Heart right ventricle (tissue), 16 donors: ENCODE measurements around the gene MAP3K20. TPM values are rescaled to one million over a fixed set of nuclear protein-coding genes. Genes with fewer than 3 reads are reported as not detected.

ENCODE experiments used
- ATAC-seq, 8 donors: fragments of 200-7000 bp; cut with Tn5 transposase; one replicate each; pipeline ENCODE4 v1.9.1; 2020; ENCODE audit warnings: mild to moderate bottlenecking in 8 of 8, moderate library complexity in 8 of 8, moderate number of reproducible peaks in 1 of 8
- DNase-seq, 2 donors: peaks; one replicate each; pipeline ENCODE4 v3.0.0-alpha.2; 2020
- H3K27ac ChIP-seq, 10 donors: fragments of 200-600 bp; sonication (generic) in 2 of 10; one replicate each; pipeline versions ENCODE4 v1.5.0 to v1.8.0; 2020 to 2022; ENCODE audit warnings: mild to moderate bottlenecking in 3 of 10
- H3K27me3 ChIP-seq, 7 donors: fragments of 200-600 bp; one replicate each; pipeline ENCODE4 v1.8.0; 2021 to 2022; ENCODE audit warnings: mild to moderate bottlenecking in 2 of 7
- H3K36me3 ChIP-seq, 9 donors: fragments of 200-600 bp; sonication (generic) in 1 of 9; one replicate each; pipeline versions ENCODE4 v1.5.0 to v1.8.0; 2020 to 2022; ENCODE audit warnings: mild to moderate bottlenecking in 2 of 9
- H3K4me1 ChIP-seq, 9 donors: fragments of 200-600 bp; sonication (generic) in 1 of 9; one replicate each; pipeline versions ENCODE4 v1.5.0 to v1.8.0; 2020 to 2022; ENCODE audit warnings: mild to moderate bottlenecking in 4 of 9
- H3K4me3 ChIP-seq, 10 donors: fragments of 200-600 bp; sonication (generic) in 2 of 10; one replicate each; pipeline versions ENCODE4 v1.5.0 to v1.8.0; 2020 to 2022; ENCODE audit warnings: mild to moderate bottlenecking in 7 of 10, moderate library complexity in 2 of 10
- H3K9me3 ChIP-seq, 11 donors: fragments of 200-600 bp in 10 of 11; sonication (generic) in 2 of 11; one replicate each; pipeline versions ENCODE4 v1.5.0 to v1.8.0; 2013 to 2022; ENCODE audit warnings: mild to moderate bottlenecking in 2 of 11, control low read depth in 1 of 11, moderate library complexity in 1 of 11
- WGBS, 2 donors: extraction: QIAGEN DNeasy Blood & Tissue Kit; methylation state at CpG; one replicate each; pipeline ENCODE4 v1.1.7; 2013; ENCODE audit warnings: inconsistent platforms in 1 of 2; 5-methylcytosine and 5-hydroxymethylcytosine counted together
- intact Hi-C, 10 donors: fragments of 100-400 bp; cut with DNase I; formaldehyde crosslinking; loops; one replicate each; pipeline versions ENCODE4 v1.11.1 to v1.14.2; 2022
- polyA plus RNA-seq, 2 donors: library from polyadenylated mRNA; stranded (reverse); fragments of 200-250 nt; gene quantifications; one replicate each; pipeline ENCODE4 v1.2.3, GENCODE V29; 2013
- total RNA-seq, 10 donors: library from RNA; stranded (reverse); fragmentation: NEBNext Ultra II Directional in 3 of 10; extraction: Animal tissue kit (Norgen Biotek cat#: 25700) in 3 of 10; gene quantifications; one replicate each; pipeline versions ENCODE4 v1.2.1 to v1.2.4, GENCODE V29; 2021 to 2023
- TF ChIP-seq, protein P1 (sequence below), 9 donors: fragments of 200-600 bp; sonication (generic) in 2 of 9; IDR thresholded peaks; one replicate each; pipeline versions ENCODE4 v1.5.0 to v1.8.0; 2021 to 2022; ENCODE audit warnings: antibody characterized with exemption in 9 of 9, mild to moderate bottlenecking in 5 of 9, moderate library complexity in 1 of 9
- donor health status: Arrhythmogenic right ventricular cardiomyopathy.
- donor health status: ischemic (EF 13 %, LVEDD 7.1; RV severe dilation, severe dysfunction).
- donor health status: healthy with polysubstance abuse.
- donor health status: DM: no; HTN: yes; CAD: no.
- donor health status: DM: no; HTN: no; CAD: no.
- donor health status: ischemic (EF 25% LVEDD 6.9; RV normal size, moderate dysfunction).
- donor health status: ischemic (EF 25% LVEDD 5.7; RV mildly dilated, moderate dysfunction).
- donor health status: healthy.
- donor health status: DM: yes; HTN: yes; CAD: no.
- donor health status: Ischemic cardiomyopathy.
- donor health status: ischemic (EF 35%, LVEDD 5.7; RV mildly dilated, moderate dysfunction).
- donor health status: nonischemic (EF 11% LVEDD 7.7; RV severe dilation, severe dysfunction).
- donor health status: DM: yes; HTN: yes; CAD: no.
- donor health status: PGD.
- donor health status: ischemic (EF 29% LVEDD 5.4; RV normal size, mild dysfunction).
- donor health status: nonischemic (EF 23%, LVEDD 6.1; RV moderate dilation, normal function).

MAP3K20 gene
- total and polyA plus RNA-seq, 12 donors = 63.2 to 560 (median 420) TPM

DNA sequence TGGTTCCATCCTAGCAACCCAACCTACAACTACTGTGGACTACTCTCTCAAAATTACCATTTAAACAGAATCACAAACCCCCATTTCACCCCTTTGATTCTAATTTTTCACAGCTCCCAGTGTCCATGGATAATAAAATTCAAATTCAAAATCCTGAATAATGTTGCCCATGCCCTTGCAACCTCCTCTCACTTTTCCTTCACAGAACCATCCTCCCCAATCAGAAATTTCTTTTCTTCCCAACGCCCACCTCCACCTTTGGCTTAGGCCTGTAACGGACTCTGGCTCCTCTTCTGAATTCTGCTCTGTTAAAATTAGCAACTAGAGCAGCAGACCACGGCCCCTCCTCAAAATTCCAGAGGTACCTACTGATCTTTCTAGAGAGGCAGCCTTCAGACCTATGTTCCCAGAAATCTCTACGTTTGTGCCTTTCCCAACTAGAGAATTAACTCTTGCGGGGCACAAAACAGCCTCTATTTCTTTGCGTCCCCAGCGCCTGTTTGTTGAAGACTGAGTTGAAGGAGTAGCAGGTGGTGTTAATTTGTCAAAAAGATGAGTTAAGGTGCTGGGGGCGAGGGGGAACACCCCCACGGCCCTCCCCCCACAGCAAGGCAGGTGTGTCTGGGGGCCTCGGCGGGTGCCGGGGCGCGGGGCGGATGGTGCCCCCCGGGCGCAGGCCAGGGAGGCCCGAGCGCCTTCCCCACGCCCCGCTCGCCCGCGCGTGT lies 428 bp upstream of the MAP3K20 start:
- H3K27ac ChIP-seq = peak overlapping the region; percentile 96 to 98 (median 97)
- TF ChIP-seq, protein P1, sequence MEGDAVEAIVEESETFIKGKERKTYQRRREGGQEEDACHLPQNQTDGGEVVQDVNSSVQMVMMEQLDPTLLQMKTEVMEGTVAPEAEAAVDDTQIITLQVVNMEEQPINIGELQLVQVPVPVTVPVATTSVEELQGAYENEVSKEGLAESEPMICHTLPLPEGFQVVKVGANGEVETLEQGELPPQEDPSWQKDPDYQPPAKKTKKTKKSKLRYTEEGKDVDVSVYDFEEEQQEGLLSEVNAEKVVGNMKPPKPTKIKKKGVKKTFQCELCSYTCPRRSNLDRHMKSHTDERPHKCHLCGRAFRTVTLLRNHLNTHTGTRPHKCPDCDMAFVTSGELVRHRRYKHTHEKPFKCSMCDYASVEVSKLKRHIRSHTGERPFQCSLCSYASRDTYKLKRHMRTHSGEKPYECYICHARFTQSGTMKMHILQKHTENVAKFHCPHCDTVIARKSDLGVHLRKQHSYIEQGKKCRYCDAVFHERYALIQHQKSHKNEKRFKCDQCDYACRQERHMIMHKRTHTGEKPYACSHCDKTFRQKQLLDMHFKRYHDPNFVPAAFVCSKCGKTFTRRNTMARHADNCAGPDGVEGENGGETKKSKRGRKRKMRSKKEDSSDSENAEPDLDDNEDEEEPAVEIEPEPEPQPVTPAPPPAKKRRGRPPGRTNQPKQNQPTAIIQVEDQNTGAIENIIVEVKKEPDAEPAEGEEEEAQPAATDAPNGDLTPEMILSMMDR (IDR thresholded peaks at IDR 0.05) = peak in 2 of 9 donors; percentile 23 to 52
- no peaks in the 10 kb centered on the region for H3K36me3 ChIP-seq
- intact Hi-C loops = loop anchor here in 5 of 10 donors (2.0 to 5.0 kb wide), 7 partner anchors 38 to 137 kb away; no protein-coding TSS in a partner anchor
- no peaks in the 10 kb centered on the region for H3K27me3 ChIP-seq
- ATAC-seq (no peak), DNase-seq (no peak)
- H3K9me3 ChIP-seq = no peaks in the 10 kb centered on the region
- peaks cover 0 to 57% (median 28%) of the 10 kb centered on the region in 9 donors for H3K4me1 ChIP-seq
- WGBS, 2 donors = 8 to 11% methylated on average over 16 to 25 of the region's 25 CpGs
- H3K4me3 ChIP-seq = peak overlapping the region; percentile 62 to 91 (median 83)

DNA sequence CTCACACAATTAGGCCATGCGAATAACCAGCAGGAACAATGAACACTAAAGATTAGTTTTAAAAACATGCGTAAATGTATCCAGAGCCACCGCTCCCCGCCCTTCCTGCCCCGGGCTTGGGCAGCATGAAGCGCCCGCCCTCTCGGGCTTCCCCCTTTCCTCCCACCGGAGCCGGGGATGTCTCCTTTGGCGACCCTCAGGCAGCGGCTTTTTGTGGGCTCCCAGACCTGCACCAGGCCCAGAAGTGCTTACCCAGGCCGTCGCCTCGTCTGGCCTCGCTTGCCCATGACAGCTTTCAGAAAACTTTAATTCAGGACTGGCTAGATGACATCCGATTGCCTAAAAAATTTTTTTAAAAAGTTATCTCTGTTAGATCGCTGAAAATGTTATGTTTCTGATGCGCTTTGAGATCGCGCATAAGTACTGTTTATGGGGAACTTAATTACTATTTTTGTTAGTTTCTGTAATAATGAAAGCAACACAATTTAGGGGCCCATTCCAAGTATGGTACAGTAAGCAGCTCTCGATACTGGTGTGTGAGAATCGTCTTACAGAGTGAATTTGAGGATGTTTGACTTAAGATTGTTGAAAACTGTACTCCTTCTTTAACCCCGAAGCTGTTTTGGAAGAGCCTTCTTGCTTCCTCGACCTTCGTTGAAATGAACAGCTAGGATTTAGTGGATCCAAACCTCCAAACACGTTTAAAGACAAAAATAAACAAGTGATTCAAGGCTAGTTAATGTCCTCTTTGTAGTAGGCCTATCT lies 1.1 kb downstream of the MAP3K20 start:
- Histone ChIP-seq H3K27ac (peak overlapping the region; percentile 96 to 98 (median 97)), H3K4me1 (peaks cover 0 to 57% (median 28%) of the 10 kb centered on the region in 9 donors), H3K36me3 (no peaks in the 10 kb centered on the region), H3K27me3 (no peaks in the 10 kb centered on the region), H3K4me3 (peak overlapping the region; percentile 62 to 91 (median 83)), H3K9me3 (no peaks in the 10 kb centered on the region)
- ATAC-seq (peak; percentile 36 to 69 (median 56)), DNase-seq (peak; percentile 50 to 56)
- intact Hi-C loops = loop anchor here in 5 of 10 donors (2.0 to 5.0 kb wide), 6 partner anchors 39 to 136 kb away; no protein-coding TSS in a partner anchor
- WGBS, 2 donors = 1% methylated on average over 27 of the region's 27 CpGs
- TF ChIP-seq, protein P1 (IDR thresholded peaks at IDR 0.05) = no peak

GRCh38 chr2:173077506-173078177 lies 2.0 kb downstream of the MAP3K20 start:
- TF ChIP-seq, protein P1 (IDR thresholded peaks at IDR 0.05) = no peak
- DNase-seq (no peak), ATAC-seq (peak in 1 of 8 donors; percentile 26)
- Histone ChIP-seq H3K4me3 (peak overlapping the region in 9 of 10 donors; percentile 76 to 91 (median 83)), H3K4me1 (peaks cover 0 to 59% (median 28%) of the 10 kb centered on the region in 9 donors), H3K27ac (peak overlapping the region; percentile 96 to 98 (median 97)), H3K27me3 (no peaks in the 10 kb centered on the region), H3K9me3 (no peaks in the 10 kb centered on the region), H3K36me3 (no peaks in the 10 kb centered on the region)
- intact Hi-C loops = loop anchor here in 5 of 10 donors (2.0 to 5.0 kb wide), 6 partner anchors 40 to 135 kb away; no protein-coding TSS in a partner anchor
- WGBS, 2 donors = 28 to 38% methylated on average over 5 of the region's 5 CpGs

DNA sequence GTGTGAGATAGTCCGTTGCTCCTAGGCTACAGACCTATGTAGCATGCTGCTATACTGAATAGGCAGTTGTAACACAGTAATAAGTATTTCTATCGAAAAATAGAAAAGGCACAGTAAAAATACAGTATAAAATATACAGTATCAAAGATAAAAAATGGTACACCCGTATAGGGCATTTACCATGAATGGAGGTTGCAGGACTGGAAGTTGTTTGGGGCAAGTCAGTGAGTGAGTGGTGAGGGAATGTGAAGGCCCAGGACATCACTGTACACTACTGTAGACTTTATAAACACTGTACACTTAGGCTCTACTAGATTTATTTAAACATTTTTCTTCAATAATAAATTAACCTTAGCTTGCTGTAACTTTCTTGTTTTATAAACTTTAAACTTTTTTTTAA lies 3.5 kb downstream of the MAP3K20 start:
- TF ChIP-seq, protein P1 (IDR thresholded peaks at IDR 0.05) = no peak
- Histone ChIP-seq H3K4me1 (peaks cover 0 to 59% (median 38%) of the 10 kb centered on the region in 9 donors), H3K27me3 (no peaks in the 10 kb centered on the region), H3K4me3 (no peak overlapping the region), H3K36me3 (no peaks in the 10 kb centered on the region), H3K27ac (peak overlapping the region in 6 of 10 donors; percentile 96 to 98 (median 97)), H3K9me3 (no peaks in the 10 kb centered on the region)
- DNase-seq = no peak
- intact Hi-C loops = loop anchor here in 3 of 10 donors (5.0 kb wide), 4 partner anchors 42 to 133 kb away; no protein-coding TSS in a partner anchor
- ATAC-seq = no peak
- 71 to 79% methylated on average over 3 of the region's 3 CpGs for WGBS, 2 donors
